Suprapubic skin (tissue), 4 donors: ENCODE data around the gene ILF2. TPM values are rescaled to one million over a fixed set of nuclear protein-coding genes. Genes with fewer than 3 reads are reported as not detected.

Experiments used
- DNase-seq, 2 donors: peaks; one replicate each; pipeline ENCODE4 v3.0.0-alpha.2; 2019; ENCODE audit warnings: low spot score in 2 of 2
- H3K27ac ChIP-seq: fragments of 200-600 bp; sonication (generic); one replicate; pipeline ENCODE4 v1.5.1; 2019
- H3K27me3 ChIP-seq: fragments of 200-600 bp; sonication (generic); one replicate; pipeline ENCODE4 v1.5.1; 2019
- H3K36me3 ChIP-seq: fragments of 200-600 bp; sonication (generic); one replicate; pipeline ENCODE4 v1.5.1; 2019
- H3K4me1 ChIP-seq: fragments of 200-600 bp; sonication (generic); one replicate; pipeline ENCODE4 v1.5.1; 2019
- H3K4me3 ChIP-seq: fragments of 200-600 bp; sonication (generic); one replicate; pipeline ENCODE4 v1.5.1; 2019; ENCODE audit warnings: mild to moderate bottlenecking
- H3K9me3 ChIP-seq: fragments of 200-600 bp; sonication (generic); one replicate; pipeline ENCODE4 v1.5.1; 2019
- CTCF ChIP-seq, 2 donors: fragments of 200-600 bp in 1 of 2; fragments of 450-650 bp in 1 of 2; sonication (generic) in 1 of 2; IDR thresholded peaks; one replicate each; pipeline ENCODE4 v1.5.1; 2016 to 2019; ENCODE audit warnings: antibody characterized with exemption in 2 of 2, mild to moderate bottlenecking in 1 of 2, moderate library complexity in 1 of 2
- EP300 ChIP-seq: sonication (generic); formaldehyde crosslinking; IDR thresholded peaks from one replicate; pipeline ENCODE4 v1.6.1; 2017; ENCODE audit warnings: antibody characterized with exemption
- POLR2A ChIP-seq, 2 donors: fragments of 450-650 bp; IDR thresholded peaks; one replicate each; pipeline ENCODE4 v1.6.1; 2017; ENCODE audit warnings: antibody characterized with exemption in 2 of 2, mild to moderate bottlenecking in 2 of 2, moderate library complexity in 2 of 2
- POLR2AphosphoS5 ChIP-seq, 3 donors: sonication (generic); formaldehyde crosslinking; IDR thresholded peaks; one replicate each; pipeline ENCODE4 v1.6.1; 2017; ENCODE audit warnings: antibody characterized with exemption in 3 of 3
- WGBS: methylation state at CpG from one replicate; pipeline ENCODE4 v1.1.5; 2018; 5-methylcytosine and 5-hydroxymethylcytosine counted together
- total RNA-seq, 4 donors: library from RNA; depleted of rRNA; stranded (reverse); fragments of >200 nt; gene quantifications; one replicate each; pipeline ENCODE4 v1.1.0, GENCODE V29; 2016

Gene ILF2
- total RNA-seq, 4 donors from 2014 or later = 68.2 to 149 (median 127) TPM

- no peak for DNase-seq
- Histone ChIP-seq H3K9me3 (no peaks in the 10 kb centered on the region), H3K27me3 (no peaks in the 10 kb centered on the region), H3K27ac (no peak overlapping the region), H3K4me1 (peaks cover 29% of the 10 kb centered on the region), H3K4me3 (no peak overlapping the region), H3K36me3 (peaks cover 71% of the 10 kb centered on the region)
- 87% methylated on average over 6 of the region's 6 CpGs for WGBS
- TF ChIP-seq POLR2AphosphoS5 (IDR thresholded peaks at IDR 0.05) (no peak), EP300 (no peak), POLR2A (IDR thresholded peaks at IDR 0.05) (no peak), CTCF (IDR thresholded peaks at IDR 0.05) (no peak)
Observed at GRCh38 chr1:153638261-153638660, 32.5 kb downstream of the ILF2 start.

- H3K27ac ChIP-seq = no peak overlapping the region
- no peak overlapping the region for H3K4me3 ChIP-seq
- no peak for DNase-seq
- peaks cover 37% of the 10 kb centered on the region for H3K4me1 ChIP-seq
- TF ChIP-seq EP300 (no peak), POLR2AphosphoS5 (IDR thresholded peaks at IDR 0.05) (no peak), CTCF (IDR thresholded peaks at IDR 0.05) (no peak), POLR2A (IDR thresholded peaks at IDR 0.05) (no peak)
- 96% methylated on average over 9 of the region's 9 CpGs for WGBS
- H3K9me3 ChIP-seq = no peaks in the 10 kb centered on the region
- H3K36me3 ChIP-seq = peaks cover 52% of the 10 kb centered on the region
- H3K27me3 ChIP-seq = no peaks in the 10 kb centered on the region
Observed at GRCh38 chr1:153636312-153636711, 34.5 kb downstream of the ILF2 start.

GRCh38 chr1:153635872-153636271, 34.9 kb downstream of the ILF2 start:
- peak overlapping the region; percentile 100 for H3K27ac ChIP-seq
- H3K36me3 ChIP-seq = peaks cover 47% of the 10 kb centered on the region
- no peak for DNase-seq
- no peaks in the 10 kb centered on the region for H3K9me3 ChIP-seq
- WGBS = 87% methylated on average over 7 of the region's 7 CpGs
- peaks cover 37% of the 10 kb centered on the region for H3K4me1 ChIP-seq
- H3K27me3 ChIP-seq = no peaks in the 10 kb centered on the region
- peak overlapping the region; percentile 87 for H3K4me3 ChIP-seq
- TF ChIP-seq EP300 (no peak), CTCF (IDR thresholded peaks at IDR 0.05) (no peak), POLR2A (IDR thresholded peaks at IDR 0.05) (no peak), POLR2AphosphoS5 (IDR thresholded peaks at IDR 0.05) (no peak)

GRCh38 chr1:153633754-153634665, 36.8 kb downstream of the ILF2 start, which contains the start of gene CHTOP:
TSS of gene CHTOP (plus strand) at chr1:153634066. CDS start at chr1:153636589, 2,523 bp downstream.
- peaks cover 47% of the 10 kb centered on the region for H3K4me1 ChIP-seq
- under 1% methylated on average over 57 of the region's 65 CpGs for WGBS
- TF ChIP-seq POLR2AphosphoS5 (IDR thresholded peaks at IDR 0.05) (peak; percentile 59 to 91 (median 86)), POLR2A (IDR thresholded peaks at IDR 0.05) (peak; percentile 73 to 77), CTCF (IDR thresholded peaks at IDR 0.05) (no peak)

GRCh38 chr1:153633161-153633753, 37.5 kb downstream of the ILF2 start:
- peaks cover 51% of the 10 kb centered on the region for H3K4me1 ChIP-seq
- DNase-seq = no peak
- peak overlapping the region; percentile 100 for H3K27ac ChIP-seq
- TF ChIP-seq POLR2A (IDR thresholded peaks at IDR 0.05) (no peak), POLR2AphosphoS5 (IDR thresholded peaks at IDR 0.05) (no peak), EP300 (no peak), CTCF (IDR thresholded peaks at IDR 0.05) (no peak)
- peaks cover 21% of the 10 kb centered on the region for H3K36me3 ChIP-seq
- WGBS = 41% methylated on average over 18 of the region's 18 CpGs
- H3K9me3 ChIP-seq = no peaks in the 10 kb centered on the region
- H3K4me3 ChIP-seq = peak overlapping the region; percentile 87
- no peaks in the 10 kb centered on the region for H3K27me3 ChIP-seq

More at GRCh38 chr1:153633754-153634665, 36.8 kb downstream of the ILF2 start, which contains the start of gene CHTOP:
- Histone ChIP-seq H3K4me3 (peak within 1 kb of the TSS; percentile 87), H3K9me3 (no peaks in the 10 kb centered on the region), H3K27ac (peak within 1 kb of the TSS; percentile 100), H3K36me3 (peaks cover 29% of the 10 kb centered on the region), H3K27me3 (no peaks in the 10 kb centered on the region)
- DNase-seq = peak; percentile 99
